ENCODE results near the gene RMP24.

RMP24 gene

DNA sequence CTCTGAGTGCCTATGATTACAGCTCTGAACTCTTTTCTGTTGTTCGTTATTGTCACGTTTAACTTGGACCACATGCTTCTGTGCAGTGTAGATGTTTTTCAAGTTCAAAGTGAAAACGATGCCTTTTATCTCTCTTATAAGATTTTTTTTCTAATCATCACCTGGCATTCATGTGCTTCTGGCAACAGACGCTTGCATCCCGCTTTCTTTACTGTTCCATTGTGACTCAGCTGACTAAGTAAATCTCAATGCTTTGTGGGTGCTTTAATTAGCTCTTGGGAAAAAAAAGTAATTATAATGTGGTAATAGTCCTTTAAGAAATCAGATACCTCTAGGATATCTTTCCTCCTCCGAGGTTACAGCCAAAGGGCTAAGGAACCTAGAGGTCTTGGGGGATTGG lies 31.2 kb upstream of the RMP24 start:
- ATAC-seq (ENCODE audit: insufficient read depth, low FRiP score) (no peak), DNase-seq (no peak)
- H3K9ac ChIP-seq (ENCODE audit: insufficient read depth in 1 of 2, low read length in 2 of 2), result no peak overlapping the region
- no peak overlapping the region for H3K27ac ChIP-seq (ENCODE audit: low read depth in 1 of 2, low read length in 1 of 2)
- no peaks in the 10 kb centered on the region for H3K36me3 ChIP-seq (ENCODE audit: control insufficient read depth in 4 of 4, insufficient read depth in 4 of 4, low read length in 4 of 4)
- no peaks in the 10 kb centered on the region for H3K27me3 ChIP-seq (ENCODE audit: control insufficient read depth in 3 of 3, insufficient read depth in 3 of 3, low read length in 2 of 3)
- TF ChIP-seq, protein P1, sequence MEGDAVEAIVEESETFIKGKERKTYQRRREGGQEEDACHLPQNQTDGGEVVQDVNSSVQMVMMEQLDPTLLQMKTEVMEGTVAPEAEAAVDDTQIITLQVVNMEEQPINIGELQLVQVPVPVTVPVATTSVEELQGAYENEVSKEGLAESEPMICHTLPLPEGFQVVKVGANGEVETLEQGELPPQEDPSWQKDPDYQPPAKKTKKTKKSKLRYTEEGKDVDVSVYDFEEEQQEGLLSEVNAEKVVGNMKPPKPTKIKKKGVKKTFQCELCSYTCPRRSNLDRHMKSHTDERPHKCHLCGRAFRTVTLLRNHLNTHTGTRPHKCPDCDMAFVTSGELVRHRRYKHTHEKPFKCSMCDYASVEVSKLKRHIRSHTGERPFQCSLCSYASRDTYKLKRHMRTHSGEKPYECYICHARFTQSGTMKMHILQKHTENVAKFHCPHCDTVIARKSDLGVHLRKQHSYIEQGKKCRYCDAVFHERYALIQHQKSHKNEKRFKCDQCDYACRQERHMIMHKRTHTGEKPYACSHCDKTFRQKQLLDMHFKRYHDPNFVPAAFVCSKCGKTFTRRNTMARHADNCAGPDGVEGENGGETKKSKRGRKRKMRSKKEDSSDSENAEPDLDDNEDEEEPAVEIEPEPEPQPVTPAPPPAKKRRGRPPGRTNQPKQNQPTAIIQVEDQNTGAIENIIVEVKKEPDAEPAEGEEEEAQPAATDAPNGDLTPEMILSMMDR (IDR thresholded peaks at IDR 0.05; ENCODE audit: control extremely low read depth, extremely low read depth), result no peak
- WGBS, 2 donors, result 77 to 86% methylated on average over 6 of the region's 6 CpGs
- no peak overlapping the region for H3K4me3 ChIP-seq
- H3K9me3 ChIP-seq (ENCODE audit: control insufficient read depth in 4 of 4, insufficient read depth in 3 of 4, low read length in 3 of 4), result peaks cover 0 to 2% (median 0%) of the 10 kb centered on the region in 4 donors
- peaks cover 0 to 11% (median 0%) of the 10 kb centered on the region in 5 donors for H3K4me1 ChIP-seq (ENCODE audit: control insufficient read depth in 5 of 5, insufficient read depth in 5 of 5, low read length in 5 of 5)

DNA sequence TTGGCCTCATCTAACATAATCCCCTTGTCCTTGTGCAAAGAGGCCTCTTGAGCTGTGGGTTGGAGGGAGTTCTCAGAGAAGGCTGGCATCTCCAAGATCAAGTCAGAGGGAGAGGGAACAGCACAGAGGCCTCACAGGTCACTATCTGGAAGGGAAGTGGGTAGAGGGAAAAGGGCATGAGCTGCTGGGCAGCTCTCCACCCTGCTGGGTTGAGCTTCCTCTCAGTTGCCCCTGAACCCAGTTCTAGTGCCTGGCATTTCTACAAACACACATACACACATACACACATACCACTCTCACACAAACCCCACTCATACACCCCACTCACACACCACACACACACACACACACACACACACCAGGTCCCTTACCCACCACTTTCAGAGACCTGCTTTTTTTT lies 30.3 kb upstream of the RMP24 start:
- Histone ChIP-seq H3K4me3 (no peak overlapping the region), H3K27ac (ENCODE audit: low read depth in 1 of 2, low read length in 1 of 2) (no peak overlapping the region), H3K9me3 (ENCODE audit: control insufficient read depth in 4 of 4, insufficient read depth in 3 of 4, low read length in 3 of 4) (peaks cover 0 to 2% (median 0%) of the 10 kb centered on the region in 4 donors), H3K4me1 (ENCODE audit: control insufficient read depth in 5 of 5, insufficient read depth in 5 of 5, low read length in 5 of 5) (peaks cover 0 to 11% (median 0%) of the 10 kb centered on the region in 5 donors), H3K27me3 (ENCODE audit: control insufficient read depth in 3 of 3, insufficient read depth in 3 of 3, low read length in 2 of 3) (no peaks in the 10 kb centered on the region), H3K36me3 (ENCODE audit: control insufficient read depth in 4 of 4, insufficient read depth in 4 of 4, low read length in 4 of 4) (no peaks in the 10 kb centered on the region), H3K9ac (ENCODE audit: insufficient read depth in 1 of 2, low read length in 2 of 2) (no peak overlapping the region)
- DNase-seq, result no peak
- no peak for ATAC-seq (ENCODE audit: insufficient read depth, low FRiP score)
- TF ChIP-seq, protein P1 (IDR thresholded peaks at IDR 0.05; ENCODE audit: control extremely low read depth, extremely low read depth), result no peak

DNA sequence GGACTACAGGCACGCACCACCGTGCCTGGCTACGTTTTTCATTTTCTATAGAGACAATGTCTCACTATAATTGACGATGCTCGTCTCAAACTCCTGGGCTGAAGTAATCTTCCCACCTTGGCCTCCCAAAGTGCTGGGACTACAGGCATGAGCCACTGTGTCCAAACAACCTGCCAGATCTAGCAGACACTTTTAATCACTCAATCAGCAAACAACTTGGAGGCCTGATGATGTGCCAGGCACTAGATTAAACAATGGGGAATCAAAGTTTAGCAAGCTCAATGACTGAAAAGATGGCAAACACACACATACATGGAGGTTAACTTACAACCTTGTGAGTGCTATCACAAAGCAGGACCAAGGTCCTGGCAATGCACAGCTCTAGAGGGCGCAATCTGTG lies 29.8 kb upstream of the RMP24 start:
- Histone ChIP-seq H3K27me3 (ENCODE audit: control insufficient read depth in 3 of 3, insufficient read depth in 3 of 3, low read length in 2 of 3) (no peaks in the 10 kb centered on the region), H3K9me3 (ENCODE audit: control insufficient read depth in 4 of 4, insufficient read depth in 3 of 4, low read length in 3 of 4) (peaks cover 0 to 2% (median 0%) of the 10 kb centered on the region in 4 donors), H3K4me1 (ENCODE audit: control insufficient read depth in 5 of 5, insufficient read depth in 5 of 5, low read length in 5 of 5) (peaks cover 0 to 8% (median 0%) of the 10 kb centered on the region in 5 donors), H3K9ac (ENCODE audit: insufficient read depth in 1 of 2, low read length in 2 of 2) (no peak overlapping the region), H3K4me3 (no peak overlapping the region), H3K36me3 (ENCODE audit: control insufficient read depth in 4 of 4, insufficient read depth in 4 of 4, low read length in 4 of 4) (no peaks in the 10 kb centered on the region), H3K27ac (ENCODE audit: low read depth in 1 of 2, low read length in 1 of 2) (no peak overlapping the region)
- DNase-seq (no peak), ATAC-seq (ENCODE audit: insufficient read depth, low FRiP score) (no peak)
- whole genome bisulfite sequencing, 2 donors, result 91 to 95% methylated on average over 6 of the region's 6 CpGs
- TF ChIP-seq, protein P1 (IDR thresholded peaks at IDR 0.05; ENCODE audit: control extremely low read depth, extremely low read depth), result no peak

DNA sequence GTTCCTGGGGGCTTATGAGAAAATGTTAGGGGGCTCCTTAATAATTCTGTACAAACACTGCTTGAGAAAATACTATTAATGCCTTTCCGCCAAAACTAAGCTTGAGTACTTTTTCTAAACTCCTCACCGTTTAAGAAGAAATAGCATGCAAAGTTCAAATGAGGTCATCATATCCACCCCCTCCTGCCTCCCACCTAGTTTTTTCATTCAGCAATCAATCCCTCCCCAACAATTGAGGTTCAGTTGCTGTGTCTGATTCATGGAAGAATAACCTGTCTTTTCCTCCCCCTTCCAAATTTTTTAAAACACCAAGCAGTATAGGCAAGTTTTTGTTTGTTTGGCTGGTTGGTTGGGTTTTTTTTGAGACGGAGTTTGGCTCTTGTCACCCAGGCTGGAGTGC lies 24.4 kb upstream of the RMP24 start:
- no peak for ATAC-seq (ENCODE audit: insufficient read depth, low FRiP score)
- Histone ChIP-seq H3K9ac (ENCODE audit: insufficient read depth in 1 of 2, low read length in 2 of 2) (no peak overlapping the region), H3K36me3 (ENCODE audit: control insufficient read depth in 4 of 4, insufficient read depth in 4 of 4, low read length in 4 of 4) (no peaks in the 10 kb centered on the region)

More for the DNA sequence above, 24.4 kb upstream of the RMP24 start:
- Histone ChIP-seq H3K4me3 (no peak overlapping the region), H3K27me3 (ENCODE audit: control insufficient read depth in 3 of 3, insufficient read depth in 3 of 3, low read length in 2 of 3) (peaks cover 0 to 6% (median 4%) of the 10 kb centered on the region in 3 donors), H3K27ac (ENCODE audit: low read depth in 1 of 2, low read length in 1 of 2) (no peak overlapping the region), H3K9me3 (ENCODE audit: control insufficient read depth in 4 of 4, insufficient read depth in 3 of 4, low read length in 3 of 4) (no peaks in the 10 kb centered on the region), H3K4me1 (ENCODE audit: control insufficient read depth in 5 of 5, insufficient read depth in 5 of 5, low read length in 5 of 5) (peaks cover 0 to 5% (median 3%) of the 10 kb centered on the region in 5 donors)
- TF ChIP-seq, protein P1 (IDR thresholded peaks at IDR 0.05; ENCODE audit: control extremely low read depth, extremely low read depth), result no peak
- WGBS, 2 donors, result 70 to 85% methylated on average over 3 of the region's 3 CpGs
- no peak for DNase-seq
